Activated CD4-positive, CD25-positive, alpha-beta regulatory T cell treated with anti-CD3 and anti-CD28 coated beads, Interleukin-2, amount 50 U/mL, for 72 hours (primary cell): Measurements from ENCODE around the gene RSU1.
"Not testable (repeated sequence)": the region's sequence is repeated elsewhere in the genome, so short reads cannot be mapped to it uniquely, and the experiment has no call there.

Experiments
- DNase-seq: peaks from one replicate; pipeline ENCODE4 v3.0.0; 2021

Gene RSU1

DNA sequence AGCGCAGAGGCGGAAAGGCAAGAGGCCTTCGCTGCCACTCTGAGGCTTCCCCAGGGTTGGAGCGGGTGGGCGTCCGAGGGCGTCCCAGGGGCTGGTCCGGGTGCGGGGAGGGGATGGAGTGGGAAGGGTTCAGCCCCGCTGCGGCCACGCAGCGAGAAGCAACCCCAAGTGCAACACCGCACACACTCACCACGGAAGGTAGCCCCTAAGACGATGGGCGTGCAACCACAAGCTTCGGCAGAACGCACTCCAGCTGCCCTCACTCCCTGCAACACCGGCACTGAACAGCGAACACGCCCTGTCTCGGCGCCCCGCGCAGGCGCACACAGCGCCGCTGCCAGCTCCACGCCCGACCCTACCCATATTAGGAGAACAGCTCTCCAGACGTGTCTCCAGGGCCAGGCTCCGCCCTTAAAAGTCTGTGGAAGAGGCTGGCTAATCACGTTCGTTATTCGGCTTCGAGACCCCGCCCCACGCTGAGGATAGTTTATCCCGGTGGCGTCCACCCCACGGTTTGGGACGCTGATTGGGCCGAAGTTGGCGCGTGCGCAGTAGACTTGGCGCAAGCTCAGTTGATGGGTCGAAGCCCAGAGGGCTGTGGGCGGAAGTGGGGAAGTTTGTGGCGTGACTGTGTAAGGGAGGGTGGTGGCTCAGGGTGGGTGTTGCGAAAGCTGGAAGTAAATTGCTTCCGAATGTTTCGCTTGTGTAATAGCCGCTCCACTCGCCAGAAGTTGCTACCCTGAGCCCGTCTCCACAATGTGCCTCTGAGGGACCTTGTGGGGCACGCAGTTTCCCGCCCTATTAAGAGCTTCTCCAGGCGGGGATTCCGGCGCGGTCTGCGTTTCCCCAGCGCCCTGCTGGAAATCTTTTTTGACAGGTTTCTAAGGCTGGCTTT, at the start of gene RSU1:
Gene RSU1 (minus strand): TSS at position 300 of the 895 bp plus-strand sequence. CDS start 343 bp downstream, outside the sequence.
- peak; percentile 99 for DNase-seq

DNA sequence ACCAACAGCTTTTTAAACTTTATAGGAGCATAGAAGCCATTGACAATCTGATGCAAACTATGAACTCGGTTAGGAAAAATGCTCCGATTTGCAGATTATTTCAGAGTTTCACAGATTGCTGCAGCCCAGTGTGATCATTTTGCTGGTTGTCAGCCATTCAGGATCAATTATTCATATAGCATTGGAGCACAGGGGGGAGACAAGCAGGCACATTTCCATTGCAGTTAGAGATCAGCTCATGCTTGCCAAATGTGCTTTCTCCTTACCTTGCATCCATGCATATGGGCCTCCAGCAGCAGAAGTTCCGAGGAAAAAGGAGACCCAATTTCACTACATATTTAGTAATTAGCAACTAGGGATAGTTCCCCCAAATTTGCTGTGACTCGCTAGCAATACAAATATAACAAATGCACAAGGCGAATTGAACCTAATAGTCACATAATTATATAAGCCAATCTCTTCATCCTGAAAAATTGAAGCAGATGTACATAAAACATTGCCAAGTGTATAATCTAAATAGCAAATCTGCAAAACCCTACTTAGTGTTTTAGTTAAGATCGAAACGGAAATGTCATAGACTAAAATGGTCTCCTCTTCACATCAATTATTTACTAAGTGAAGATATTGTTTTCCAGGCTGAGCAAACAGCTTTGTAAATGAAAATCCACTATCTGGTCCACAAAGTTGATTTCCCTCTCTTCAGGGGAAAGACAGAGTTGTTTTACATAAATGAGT, 49.5 kb upstream of the RSU1 start:
- DNase-seq = no peak

DNA sequence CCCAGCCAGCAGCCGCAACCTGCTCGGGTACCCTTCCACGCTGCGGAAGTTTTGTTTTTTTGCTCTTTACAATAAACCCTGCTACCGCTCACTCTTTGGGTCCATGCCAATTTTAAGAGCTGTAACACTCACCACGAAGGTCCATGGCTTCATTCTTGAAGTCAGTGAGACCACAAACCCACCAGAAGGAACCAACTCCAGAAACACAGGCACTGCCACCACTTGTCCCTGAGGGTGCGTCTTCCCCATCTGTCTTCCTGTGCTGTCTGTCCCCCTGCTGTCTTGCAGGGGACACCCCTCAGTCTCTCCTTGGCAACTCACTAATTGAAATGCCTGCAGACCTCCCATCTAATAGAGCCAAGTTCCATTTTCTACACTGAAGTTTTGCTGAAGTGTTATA, 48.5 kb upstream of the RSU1 start:
- no peak for DNase-seq

DNA sequence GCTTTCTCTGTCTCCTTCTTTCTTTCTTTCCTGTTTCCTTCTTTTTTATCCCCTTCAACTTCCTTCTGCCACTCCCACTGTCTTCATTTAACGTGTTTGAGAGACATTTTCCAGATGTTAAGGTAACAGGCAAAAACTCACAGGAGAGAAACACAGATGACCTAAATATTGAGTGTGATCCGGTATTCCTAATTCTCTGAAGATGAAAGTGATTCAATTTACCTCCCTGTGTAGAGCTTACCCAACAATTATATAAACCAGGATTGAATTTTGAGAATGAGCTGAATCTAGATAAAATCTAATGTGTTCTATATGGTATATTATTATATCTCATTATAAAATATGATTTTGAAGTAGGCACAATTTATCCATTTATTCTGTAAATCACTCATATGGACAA, 46.5 kb upstream of the RSU1 start:
- DNase-seq = no peak

DNA sequence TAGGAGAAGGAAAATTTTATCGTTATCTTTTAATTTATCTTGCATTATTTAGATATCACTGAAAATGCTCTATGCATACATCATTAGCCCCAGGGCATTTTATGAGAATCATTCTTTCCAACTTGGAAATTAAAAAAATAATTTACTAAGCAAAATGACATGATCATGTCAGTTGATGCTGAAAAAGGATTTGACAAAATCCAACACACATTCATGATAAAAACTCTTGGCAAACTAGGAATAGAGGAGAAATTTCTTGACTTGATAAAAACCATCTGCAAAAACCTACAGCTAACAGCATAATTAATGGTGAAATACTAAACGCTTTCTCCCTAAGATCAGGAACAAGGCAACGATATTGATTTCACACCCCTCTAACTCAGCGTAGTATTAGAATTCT, 40.2 kb upstream of the RSU1 start:
- DNase-seq = no peak

DNA sequence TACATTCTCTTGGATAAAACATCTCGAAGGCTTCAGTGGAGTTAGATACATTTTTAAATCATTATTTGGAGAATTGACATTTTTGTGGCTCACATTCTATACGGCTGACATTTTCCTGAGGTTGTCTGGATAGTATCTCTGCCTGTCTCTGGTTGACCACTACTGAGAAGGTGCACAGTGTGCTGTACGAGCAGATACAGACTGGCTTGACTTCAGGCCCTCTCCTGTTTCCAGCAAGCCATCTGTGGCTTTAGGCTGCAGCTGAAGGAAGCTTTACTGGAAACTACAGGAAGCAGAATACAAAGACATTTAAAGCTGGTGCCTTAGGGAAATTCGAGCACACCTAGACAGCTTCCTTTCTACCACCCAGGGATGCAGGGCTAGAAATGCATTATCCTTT, 39.3 kb upstream of the RSU1 start:
- DNase-seq = no peak

DNA sequence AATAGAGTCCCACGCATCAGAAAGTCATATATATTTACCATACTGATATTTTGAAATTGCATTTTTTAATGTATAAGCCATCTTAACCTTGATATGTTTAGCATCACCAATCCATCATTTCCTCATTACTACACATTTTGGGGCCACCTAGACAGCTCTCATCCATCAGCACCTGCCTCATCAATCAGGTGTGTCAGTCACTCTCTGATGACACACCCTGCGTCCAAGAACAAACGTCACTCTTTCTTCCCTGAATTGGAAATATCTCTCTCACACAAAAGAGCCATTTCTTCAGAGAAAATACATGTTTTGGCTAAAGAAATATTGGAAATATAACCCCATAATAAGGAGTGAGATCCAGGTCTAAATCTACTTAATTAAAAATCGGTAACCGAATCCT, 38.9 kb upstream of the RSU1 start:
- DNase-seq = no peak

DNA sequence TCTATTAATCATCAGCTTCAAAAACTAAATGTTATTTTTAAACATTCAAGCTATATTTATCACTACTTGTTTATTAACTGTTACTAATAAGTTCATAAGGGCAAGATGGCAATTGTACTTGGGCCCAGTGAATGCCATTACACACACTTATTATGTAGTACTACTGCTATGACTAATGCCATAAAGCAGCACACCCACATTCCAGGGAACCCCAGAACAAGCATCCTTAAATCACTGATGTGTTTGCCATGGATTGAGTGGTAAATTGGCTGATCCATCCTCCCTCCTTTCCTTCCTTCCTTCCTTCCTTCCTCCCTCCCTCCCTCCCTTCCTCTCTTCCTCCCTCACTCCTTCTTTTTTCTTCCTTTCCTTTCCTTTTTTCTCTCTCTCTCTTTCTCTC, 37.4 kb upstream of the RSU1 start:
- no peak for DNase-seq

DNA sequence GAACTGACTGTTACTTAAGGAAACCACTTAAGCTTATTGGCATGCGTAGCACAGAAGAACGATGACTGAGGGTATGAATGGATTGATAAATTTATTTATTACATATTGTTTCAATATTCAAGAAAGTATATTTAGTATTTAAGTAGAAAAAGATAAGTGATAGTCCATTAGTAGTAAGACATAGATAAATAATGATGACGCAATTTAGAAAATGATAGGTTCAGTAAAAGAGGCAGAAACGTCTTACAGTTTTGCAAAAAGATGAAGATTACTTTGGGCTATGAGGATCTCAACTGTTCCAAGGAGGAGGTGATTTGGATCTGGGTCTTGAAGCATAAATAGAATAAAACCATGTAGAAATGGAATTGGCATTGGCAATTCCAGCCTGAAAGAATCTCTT, 36.6 kb upstream of the RSU1 start:
- no peak for DNase-seq

DNA sequence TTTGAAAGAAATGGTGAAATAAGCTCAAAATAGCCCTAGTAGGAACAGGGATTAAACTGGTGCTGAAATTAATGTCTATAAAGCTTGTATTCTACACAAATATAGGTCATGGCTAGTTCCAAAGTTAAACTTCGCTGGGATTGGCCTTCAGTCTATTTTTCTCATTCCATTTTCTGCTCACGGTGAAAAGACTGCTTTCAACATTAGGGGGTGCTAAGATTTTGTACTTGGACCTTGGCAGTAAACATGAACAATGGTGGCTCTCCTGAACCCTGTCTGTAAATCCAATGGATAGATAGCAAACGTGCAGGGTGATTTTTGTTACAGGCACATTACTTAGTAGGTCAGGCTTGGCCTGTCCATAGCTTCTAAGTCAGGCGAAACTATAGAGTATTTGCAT, 36.0 kb upstream of the RSU1 start:
- no peak for DNase-seq

DNA sequence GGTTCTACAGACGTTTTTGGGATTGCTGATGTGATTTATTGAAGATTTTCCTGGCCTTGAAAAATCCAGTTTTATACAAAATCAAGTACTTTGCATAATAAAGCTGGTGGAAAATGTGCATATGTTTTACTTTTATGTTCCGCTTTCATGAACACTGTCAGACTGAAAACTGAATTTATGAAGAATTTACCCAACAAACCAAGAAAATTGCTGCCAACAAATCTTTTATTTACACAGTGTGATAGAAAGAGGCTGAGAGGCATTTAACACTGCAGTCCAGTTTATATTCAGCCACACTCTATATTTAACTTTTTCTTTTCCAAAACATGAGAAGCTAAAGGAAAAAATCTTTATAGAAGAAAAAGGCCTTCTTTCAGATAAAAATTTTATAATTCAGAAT, 35.4 kb upstream of the RSU1 start:
- DNase-seq = no peak

DNA sequence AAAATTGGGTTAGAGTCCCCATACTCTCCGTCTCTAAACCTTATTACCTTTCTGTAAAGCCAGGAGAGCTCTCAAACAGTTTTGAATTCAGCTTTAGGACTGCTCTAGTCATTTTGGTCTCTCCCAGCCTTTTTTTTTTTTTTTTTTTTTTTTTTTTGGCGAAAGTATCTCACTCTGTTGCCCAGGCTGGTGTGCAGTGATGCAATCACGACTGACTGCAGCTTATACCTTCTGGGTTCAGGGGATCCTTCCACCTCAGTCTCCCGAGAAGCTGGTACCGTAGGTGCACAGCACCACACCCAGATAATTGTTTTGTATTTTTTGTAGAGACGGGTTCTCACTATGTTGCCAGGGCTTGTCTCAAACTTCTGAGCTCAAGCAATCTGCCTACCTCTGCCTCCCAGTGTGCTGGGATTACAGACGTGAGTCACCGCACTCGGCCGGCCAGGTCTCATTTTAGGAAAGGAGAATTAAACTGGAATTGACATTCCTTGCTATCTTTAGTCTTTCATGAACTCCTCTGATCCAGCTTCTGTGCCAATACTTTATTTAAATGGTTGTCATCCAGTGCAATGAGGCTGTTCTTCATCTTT, 31.4 kb upstream of the RSU1 start:
- no peak for DNase-seq

DNA sequence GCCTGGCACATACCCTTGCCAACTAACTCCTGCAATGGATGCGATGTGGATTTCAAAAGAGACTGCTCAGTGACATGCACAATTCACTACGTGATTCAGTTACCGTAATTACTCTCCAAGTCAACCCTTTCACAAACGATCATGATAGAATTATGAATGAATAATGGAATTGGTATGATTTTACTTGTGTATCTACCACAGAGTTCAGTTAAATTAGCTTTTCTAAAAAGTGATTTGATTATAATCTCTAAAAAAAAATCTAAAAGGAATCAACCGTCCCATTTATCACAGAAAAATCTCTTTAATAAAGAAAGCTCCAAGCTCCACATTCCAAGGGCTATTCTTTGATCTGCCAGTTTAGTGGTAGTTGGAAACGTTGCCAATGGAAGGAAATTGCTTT, 30.4 kb upstream of the RSU1 start:
- DNase-seq = no peak

DNA sequence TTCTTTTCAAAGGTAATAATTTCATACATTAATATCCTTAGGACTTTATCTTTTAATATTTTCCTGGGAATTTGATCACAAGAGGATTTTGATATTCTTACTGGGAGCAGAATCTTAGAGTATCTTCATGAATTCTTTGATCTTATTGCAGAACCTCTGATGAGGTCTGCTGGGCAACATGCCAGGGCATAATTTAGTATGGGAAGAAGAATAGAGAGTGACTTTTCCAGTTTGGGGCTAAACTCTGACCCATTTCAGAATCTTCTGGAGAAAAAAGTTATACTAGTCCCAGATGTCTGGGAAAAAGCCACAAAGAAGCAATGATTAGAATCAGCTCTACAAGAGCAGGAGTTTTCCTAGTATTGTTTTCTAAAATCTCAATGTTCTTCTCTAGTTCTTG, 28.0 kb upstream of the RSU1 start:
- no peak for DNase-seq

DNA sequence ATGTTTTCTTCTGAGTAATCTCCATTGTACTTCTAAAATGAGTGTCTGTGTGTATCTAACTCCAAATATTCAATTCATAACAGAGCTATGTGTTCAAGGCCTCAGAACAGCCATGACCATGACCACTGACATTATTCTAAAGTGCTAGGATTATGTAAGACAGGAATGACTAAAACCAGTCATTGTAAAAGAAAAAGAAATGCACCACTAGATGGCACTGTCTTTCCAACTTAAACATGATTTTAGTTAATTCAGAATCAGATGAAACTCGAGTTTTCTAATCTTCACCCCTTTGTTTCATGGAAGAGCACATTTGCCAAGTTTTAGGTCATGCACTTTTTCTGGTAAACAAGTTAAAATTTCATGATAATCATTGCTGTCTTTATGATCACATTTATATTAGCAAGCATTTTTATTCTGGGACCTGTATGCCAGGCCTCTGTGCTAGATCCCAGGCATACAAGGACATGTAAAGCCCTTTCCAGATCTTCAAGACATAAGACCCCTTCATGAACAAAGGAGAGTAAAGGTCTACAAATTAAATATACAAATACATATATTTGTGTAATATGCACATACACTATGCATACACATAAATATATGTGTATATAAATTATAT, 26.1 kb upstream of the RSU1 start:
- DNase-seq = no peak

DNA sequence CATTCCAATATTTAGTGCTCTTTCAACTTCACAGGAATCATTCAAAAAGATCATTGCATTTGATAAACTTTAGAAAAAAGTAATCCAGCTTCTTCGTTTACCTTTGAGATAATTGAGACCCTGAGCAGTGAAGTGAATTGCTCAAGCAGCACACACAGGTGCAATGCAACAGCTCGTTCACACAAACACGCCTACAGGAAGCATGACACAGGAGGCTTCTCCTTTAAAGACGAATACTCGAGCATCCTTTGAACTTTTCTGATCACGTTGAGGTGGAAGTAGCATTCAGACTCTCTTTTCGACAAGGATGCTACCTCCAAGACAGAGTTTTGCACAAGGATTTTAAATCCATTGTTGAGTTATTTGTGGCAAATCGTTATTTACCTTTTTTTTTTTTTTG, 18.0 kb upstream of the RSU1 start:
- DNase-seq = no peak

DNA sequence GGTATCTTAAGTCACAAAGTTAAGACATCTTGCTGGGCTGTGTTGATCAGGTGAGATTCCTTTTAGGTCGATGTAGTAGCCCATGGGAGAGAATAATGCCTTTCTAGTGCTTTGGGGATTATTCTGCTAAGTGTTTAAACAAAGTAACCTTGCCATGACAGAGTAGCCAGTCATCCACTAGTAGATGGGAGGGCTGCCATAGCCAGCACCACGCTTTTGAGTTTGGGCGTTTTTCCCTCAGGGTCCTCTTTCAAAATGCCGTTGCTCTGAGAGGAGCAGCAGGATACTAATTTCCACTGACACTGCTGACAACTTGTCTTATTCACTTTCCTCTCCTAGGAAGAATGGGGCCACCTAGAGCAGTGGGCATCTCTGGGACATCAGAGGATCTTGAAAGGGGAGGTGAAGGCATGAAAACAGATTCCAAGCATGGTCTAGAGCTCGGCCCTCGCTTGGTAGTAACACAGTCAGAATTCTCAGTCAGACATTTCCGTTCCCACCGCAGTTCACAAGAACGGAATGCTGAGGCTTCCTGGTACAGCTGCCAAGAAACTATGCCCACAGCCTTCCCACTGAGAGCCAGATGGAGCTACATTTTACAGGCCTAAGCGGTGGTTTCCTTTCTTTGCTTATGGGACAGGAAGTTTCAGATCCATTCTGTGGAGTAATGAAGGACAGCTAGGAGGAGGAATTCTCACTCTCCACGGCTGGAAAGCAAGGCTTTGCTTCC, 15.3 kb upstream of the RSU1 start:
- no peak for DNase-seq

DNA sequence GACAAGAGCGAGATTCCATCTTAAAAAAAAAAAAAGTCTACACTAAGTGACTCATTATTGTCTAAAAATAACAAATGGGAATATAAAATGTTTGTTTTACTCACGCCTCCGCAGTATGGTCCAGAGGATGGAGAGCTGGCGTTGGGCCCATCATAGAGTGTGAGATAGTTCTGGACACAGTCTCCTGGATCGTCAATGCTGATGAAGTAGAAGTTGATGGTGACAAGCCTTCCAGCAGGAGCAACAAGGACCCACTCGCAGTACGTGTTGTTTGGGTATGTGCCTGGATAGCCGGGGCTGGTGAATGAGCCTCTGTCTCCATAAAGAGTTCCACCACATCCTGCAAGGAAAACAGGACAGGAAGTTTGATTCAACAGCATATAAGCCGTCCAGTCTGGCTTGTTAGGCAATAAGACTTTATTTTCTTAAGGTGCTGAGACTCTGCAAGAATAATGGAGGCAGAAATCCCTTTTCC, 11.5 kb upstream of the RSU1 start:
- DNase-seq = no peak

DNA sequence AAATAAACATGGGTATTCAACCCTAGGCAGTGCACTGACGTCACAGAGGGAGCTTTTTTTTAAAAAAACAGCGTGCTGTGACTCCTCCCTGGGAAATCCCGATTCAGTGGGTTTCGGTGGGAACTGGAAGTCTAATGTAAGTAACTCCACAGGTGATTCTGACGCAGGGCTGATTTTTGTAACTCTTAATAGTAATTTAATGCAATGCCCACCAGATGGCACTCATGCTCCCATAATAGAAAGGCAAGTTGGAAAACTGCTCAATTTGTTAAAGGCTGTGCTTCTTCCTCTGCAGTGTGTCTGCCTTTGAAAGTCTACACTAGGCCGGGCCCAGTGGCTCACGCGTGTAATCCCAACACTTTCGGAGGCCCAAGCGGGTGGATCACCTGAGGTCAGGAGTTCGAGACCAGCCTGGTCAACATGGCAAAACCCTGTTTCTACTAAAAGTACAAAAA, 10.9 kb upstream of the RSU1 start:
- DNase-seq = peak; percentile 49

DNA sequence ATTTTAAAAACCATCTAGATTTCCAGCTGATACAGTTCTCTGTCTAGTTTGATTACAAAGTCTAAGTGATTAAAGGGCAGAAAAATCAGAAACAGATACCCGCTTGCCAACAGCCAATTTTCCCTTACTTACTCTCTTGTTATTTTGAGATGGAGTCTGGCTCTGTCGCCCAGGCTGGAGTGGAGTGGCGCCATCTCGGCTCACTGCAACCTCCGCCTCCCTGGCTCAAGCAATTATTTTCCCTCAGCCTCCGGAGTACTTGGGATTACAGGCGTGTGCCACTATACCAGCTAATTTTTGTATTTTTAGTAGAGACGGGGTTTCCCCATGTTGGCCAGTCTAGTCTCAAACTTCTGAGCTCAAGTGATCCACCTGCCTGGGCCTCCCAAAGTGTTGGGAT, 10.2 kb upstream of the RSU1 start:
- not testable (repeated sequence) for DNase-seq

DNA sequence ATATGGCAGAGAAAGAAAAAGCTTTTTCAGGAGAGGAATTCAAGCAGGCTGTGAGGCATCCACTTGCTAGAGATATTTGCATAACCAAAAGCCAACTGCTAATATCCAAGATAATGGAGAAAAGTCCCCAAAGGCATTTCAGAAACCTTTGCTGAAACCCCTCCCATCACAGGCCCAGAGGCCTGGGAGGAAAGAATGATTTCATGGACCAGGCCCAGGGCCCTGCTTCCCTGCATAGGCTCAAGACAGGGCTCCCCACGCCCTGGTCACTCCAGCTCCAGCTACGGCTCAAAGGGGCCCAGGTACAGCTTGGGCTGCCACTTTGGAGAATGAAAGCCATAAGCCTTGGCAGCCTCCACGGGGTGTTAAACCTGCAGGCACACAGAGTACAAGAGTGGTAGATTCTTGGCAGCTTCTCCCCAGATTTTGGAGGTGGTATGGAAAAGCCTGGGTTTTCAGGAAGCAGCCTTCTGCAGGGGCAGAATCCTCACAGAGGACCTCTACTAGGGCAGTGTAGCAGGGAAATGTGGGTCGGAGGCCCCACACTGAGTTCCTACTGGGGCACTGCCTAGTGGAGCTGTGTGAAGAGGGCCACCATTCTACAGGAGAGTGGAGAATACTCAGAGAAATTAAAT, 5.6 kb upstream of the RSU1 start:
- DNase-seq = no peak

DNA sequence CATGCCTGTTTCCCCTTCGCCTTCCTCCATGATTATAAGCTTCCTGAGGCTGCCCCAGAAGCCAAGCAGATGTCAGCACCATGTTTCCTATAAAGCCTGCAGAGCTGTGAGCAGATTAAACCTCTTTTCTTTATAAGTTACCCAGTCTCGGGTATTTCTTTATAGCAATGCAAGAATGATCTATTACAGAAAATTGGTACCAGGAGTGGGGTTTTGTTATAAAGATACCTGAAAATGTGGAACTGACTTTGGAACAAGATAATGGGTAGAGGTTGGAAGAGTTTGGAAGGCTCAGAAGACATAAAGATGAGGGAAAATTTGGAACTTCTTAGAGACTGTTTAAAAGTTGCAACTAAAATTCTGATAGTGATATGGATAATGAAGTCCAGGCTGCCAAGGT, 4.8 kb upstream of the RSU1 start:
- DNase-seq = no peak
